Hypothalamus (tissue), 51 donors: Measurements from ENCODE around the gene ZBTB45.

Experiments used
- DNase-seq, 51 donors: peaks; one replicate each; lab custom pipeline; 2025; lab: John Stamatoyannopoulos, UW

ZBTB45 gene

GRCh38 chr19:58555369-58555885 is 35.8 kb upstream of the ZBTB45 start:
- no peak for DNase-seq

- no peak for DNase-seq
These were observed 35.1 kb upstream of the ZBTB45 start, which contains the start of gene CHMP2A for GRCh38 chr19:58554494-58555368. TSS of gene CHMP2A (minus strand) at chr19:58555105. CDS start at chr19:58554212, 893 bp downstream.

GRCh38 chr19:58553799-58554493 is 34.3 kb upstream of the ZBTB45 start:
- DNase-seq = no peak

- DNase-seq = no peak
These were observed 33.0 kb upstream of the ZBTB45 start for GRCh38 chr19:58552655-58553054.

- DNase-seq = no peak
These were observed 32.2 kb upstream of the ZBTB45 start for GRCh38 chr19:58551577-58552471.

DNA sequence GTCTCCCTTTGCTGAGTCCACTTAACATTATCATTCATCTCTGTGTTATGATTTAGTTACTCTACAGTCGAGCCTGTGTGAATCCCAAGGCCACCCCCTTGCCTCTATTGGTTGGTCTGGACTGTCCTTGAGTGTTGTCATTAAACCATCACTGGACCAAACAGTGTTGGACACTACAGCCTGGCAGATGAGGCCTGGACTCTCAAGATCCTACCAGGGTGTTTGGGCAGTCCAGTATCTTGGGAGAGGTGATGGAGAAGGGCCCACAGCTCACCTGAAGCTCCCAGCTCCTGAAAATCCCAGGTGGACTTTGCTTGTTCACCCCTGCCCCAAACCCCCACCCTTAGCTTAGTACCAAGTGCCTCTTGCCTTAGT is 31.5 kb upstream of the ZBTB45 start:
- DNase-seq = no peak

- no peak for DNase-seq
These were observed 30.9 kb upstream of the ZBTB45 start for GRCh38 chr19:58550362-58551122.

DNA sequence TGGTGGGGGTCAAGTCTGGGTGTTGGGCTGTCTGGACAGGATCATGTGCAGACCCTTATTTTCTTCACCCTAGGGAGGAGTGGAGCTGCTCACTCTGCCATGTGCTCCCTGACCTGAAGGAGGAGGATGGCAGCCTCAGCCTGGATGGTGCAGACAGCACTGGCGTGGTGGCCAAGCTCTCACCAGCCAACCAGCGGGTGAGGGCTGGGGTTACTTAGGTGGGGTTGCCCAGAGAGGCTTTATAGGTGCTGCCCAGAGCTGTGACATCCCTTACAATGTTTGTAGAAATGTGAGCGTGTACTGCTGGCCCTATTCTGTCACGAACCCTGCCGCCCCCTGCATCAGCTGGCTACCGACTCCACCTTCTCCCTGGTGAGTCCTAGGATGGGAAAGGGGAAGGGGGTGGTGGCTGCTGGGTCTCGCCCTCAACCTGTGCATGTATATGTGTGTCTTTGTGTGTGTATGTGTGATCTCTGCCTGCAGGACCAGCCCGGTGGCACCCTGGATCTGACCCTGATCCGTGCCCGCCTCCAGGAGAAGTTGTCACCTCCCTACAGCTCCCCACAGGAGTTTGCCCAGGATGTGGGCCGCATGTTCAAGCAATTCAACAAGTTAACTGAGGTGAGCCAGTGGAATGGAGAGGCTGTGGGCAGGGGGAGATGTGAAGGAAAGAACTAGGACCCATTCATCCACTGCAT is 30.2 kb upstream of the ZBTB45 start:
- no peak for DNase-seq

DNA sequence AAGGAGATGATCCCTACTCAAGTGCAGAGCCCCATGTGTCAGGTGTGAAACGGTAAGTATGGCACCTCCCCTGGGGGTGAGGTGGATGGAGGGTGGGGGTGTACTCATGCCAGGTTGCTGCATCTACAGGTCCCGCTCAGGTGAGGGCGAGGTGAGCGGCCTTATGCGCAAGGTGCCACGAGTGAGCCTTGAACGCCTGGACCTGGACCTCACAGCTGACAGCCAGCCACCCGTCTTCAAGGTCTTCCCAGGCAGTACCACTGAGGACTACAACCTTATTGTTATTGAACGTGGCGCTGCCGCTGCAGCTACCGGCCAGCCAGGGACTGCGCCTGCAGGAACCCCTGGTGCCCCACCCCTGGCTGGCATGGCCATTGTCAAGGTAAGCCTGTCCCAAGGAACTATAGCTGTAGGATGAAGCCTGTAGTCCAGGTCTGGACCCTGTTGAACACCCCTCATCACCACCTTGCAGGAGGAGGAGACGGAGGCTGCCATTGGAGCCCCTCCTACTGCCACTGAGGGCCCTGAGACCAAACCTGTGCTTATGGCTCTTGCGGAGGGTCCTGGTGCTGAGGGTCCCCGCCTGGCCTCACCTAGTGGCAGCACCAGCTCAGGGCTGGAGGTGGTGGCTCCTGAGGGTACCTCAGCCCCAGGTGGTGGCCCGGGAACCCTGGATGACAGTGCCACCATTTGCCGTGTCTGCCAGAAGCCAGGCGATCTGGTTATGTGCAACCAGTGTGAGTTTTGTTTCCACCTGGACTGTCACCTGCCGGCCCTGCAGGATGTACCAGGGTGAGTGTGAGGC is 29.5 kb upstream of the ZBTB45 start:
- DNase-seq = no peak

GRCh38 chr19:58547323-58548312 is 28.0 kb upstream of the ZBTB45 start:
- DNase-seq = no peak

- DNase-seq = no peak
These were observed 26.5 kb upstream of the ZBTB45 start for GRCh38 chr19:58546019-58546530.

DNA sequence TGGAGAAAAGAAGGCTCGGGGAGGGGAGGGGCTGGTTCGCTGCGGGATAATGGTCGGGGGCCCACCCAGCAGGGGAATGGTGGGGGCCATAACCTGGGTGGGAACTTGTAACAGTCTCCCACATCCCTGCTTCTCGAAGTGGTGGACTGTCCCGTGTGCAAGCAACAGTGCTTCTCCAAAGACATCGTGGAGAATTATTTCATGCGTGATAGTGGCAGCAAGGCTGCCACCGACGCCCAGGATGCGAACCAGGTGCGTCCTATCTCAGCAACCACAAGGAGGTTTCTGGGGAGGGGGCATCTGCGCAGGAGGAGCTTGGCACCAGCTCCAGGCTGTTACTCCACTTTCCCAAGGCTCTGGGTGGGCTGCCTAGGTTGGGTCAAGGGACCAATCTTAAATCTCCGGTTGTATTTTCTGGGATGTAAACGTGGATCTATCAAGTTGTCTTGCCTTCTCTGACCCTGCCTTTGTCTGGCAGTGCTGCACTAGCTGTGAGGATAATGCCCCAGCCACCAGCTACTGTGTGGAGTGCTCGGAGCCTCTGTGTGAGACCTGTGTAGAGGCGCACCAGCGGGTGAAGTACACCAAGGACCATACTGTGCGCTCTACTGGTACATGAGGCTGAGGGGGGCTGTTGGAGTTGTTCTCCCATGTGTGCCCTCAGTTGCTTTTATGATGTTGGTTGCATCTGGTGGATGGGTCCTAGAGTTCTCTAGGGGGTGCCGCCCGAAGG is 25.8 kb upstream of the ZBTB45 start:
- DNase-seq = no peak

- no peak for DNase-seq
These were observed 25.1 kb upstream of the ZBTB45 start for GRCh38 chr19:58544591-58545285.

DNA sequence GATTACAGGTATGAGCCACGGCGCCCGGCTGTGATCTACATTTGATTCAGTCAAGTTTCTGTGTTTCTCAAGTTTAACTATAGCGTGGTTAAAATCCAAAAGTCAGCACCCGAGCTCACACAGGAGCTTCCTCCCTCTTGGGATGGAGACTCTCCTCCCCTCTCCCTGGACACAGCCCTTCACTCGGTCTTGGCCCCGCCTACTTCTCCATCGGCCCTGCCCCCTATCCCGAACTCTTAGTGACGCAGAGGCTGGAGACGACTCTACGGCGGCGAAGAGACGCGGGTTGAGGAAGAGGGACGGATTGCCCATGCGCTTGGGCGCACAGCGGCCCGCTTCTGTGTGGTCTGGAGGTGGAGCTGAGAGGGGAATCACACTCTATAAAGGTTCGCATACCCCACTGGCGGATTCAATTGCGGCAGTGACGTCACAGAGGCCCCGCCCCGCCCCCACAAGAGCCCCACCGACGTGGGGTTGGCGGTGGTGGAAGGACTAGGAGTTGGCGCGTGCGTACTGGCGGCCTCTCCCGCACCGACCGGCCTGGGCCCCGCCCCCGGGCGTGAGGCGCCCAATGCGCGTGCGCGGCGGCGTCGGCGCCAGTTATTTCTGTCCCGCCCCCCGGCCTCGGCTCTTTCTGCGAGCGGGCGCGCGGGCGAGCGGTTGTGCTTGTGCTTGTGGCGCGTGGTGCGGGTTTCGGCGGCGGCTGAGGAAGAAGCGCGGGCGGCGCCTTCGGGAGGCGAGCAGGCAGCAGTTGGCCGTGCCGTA is 24.4 kb upstream of the ZBTB45 start, which contains the start of gene TRIM28:
TSS of gene TRIM28 (plus strand) at position 239 of the 765 bp plus-strand sequence. CDS start 694 bp downstream, outside the sequence.
- no peak for DNase-seq
